Neural cell (in vitro differentiated cells): ENCODE results near the gene MRPL14.

ENCODE experiments used
- CTCF ChIP-seq: fragments of 450-650 bp; IDR thresholded peaks from 2 replicates; pipeline ENCODE4 v1.5.1; 2014; ENCODE audit warnings: antibody characterized with exemption, mild to moderate bottlenecking, moderate library complexity; ENCODE audit not compliant: poor library complexity, severe bottlenecking
- EP300 ChIP-seq: fragments of 450-650 bp; conservative IDR thresholded peaks from 2 replicates; pipeline ENCODE4 v1.6.1; 2014; ENCODE audit warnings: antibody characterized with exemption, mild to moderate bottlenecking, moderate library complexity; ENCODE audit not compliant: poor library complexity, severe bottlenecking
- POLR2AphosphoS5 ChIP-seq: IDR thresholded peaks from 2 replicates; pipeline ENCODE4 v1.6.1; 2012
- REST ChIP-seq: IDR thresholded peaks from 2 replicates; pipeline ENCODE4 v1.6.1; 2012; ENCODE audit warnings: borderline replicate concordance
- SMC3 ChIP-seq: fragments of 450-650 bp; conservative IDR thresholded peaks from 2 replicates; pipeline ENCODE4 v1.6.1; 2014; ENCODE audit warnings: antibody characterized with exemption, mild to moderate bottlenecking, moderate library complexity; ENCODE audit not compliant: poor library complexity

DNA sequence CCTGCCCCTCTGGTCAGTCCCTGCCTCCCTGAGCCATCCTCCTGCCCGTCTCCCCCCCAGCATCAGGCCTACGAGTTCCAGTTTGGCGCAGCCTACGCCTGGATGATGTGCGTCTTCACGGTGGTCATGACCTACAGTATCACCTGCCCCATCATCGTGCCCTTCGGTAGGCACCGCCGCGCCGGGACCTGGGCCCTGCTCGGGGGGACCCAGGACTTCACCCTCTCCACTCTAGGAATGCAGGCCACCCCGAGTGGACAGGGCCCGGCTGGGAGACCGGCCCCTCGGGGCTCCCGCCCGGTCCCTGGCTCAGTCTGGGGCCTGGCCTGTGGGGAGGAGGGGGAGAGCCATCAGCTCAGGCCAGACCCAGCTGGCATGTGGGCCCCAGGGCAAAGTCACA lies 25.3 kb upstream of the MRPL14 start:
- no peak for TF ChIP-seq CTCF
- TF ChIP-seq REST, result no peak
- TF ChIP-seq SMC3, result no peak
- no peak for TF ChIP-seq POLR2AphosphoS5
- TF ChIP-seq EP300, result no peak
